OCI-LY7 (cell line): Measurements from ENCODE around the gene OGDH.

ENCODE experiments used
- CTCF ChIP-seq: fragments of 200-600 bp; sonication (generic); conservative IDR thresholded peaks from 2 replicates; pipeline ENCODE4 v1.5.1; 2014; ENCODE audit warnings: mild to moderate bottlenecking, antibody characterized with exemption, low read length, moderate library complexity, mixed read lengths
- EZH2phosphoT487 ChIP-seq: fragments of 200-600 bp; sonication (generic); IDR thresholded peaks from 2 replicates; pipeline ENCODE4 v1.6.1; 2018; ENCODE audit warnings: low read depth, borderline replicate concordance, mild to moderate bottlenecking, mixed run types, antibody characterized with exemption, low read length, moderate library complexity, mixed read lengths

DNA sequence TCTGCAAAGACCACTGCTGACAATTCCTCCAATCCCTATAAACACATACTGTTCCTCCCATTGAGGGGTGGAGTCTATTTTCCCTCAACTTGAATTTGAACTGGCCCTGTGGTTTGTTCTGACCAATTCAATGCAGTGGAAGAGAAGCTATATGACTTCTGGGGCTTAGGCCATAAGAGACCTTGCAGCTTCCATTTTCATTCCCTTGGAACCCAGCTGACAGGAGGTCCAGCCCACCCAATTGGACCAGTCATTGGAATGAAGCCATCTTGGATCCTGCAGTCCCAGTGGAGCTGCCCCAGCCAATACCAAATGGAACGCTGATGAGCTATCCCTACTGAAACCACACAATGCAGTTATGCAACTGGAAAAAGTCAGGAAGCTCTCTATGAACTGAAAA lies 15.5 kb upstream of the OGDH start:
- TF ChIP-seq CTCF (no peak), EZH2phosphoT487 (no peak)
